Fibroblast of skin of back (primary cell): Measurements from ENCODE around the gene OR10G3.

ENCODE experiments used
- DNase-seq: peaks from one replicate; pipeline ENCODE4 v3.0.0-alpha.2; 2013

OR10G3 gene

GRCh38 chr14:21535545-21536417 lies 44.1 kb downstream of the OR10G3 start:
- DNase-seq: no peak

- DNase-seq: no peak
These were observed 45.3 kb downstream of the OR10G3 start for GRCh38 chr14:21534576-21534975.

- DNase-seq: no peak
These were observed 46.6 kb downstream of the OR10G3 start for GRCh38 chr14:21533294-21533693.

GRCh38 chr14:21529515-21529914 lies 50.4 kb downstream of the OR10G3 start:
- no peak for DNase-seq

- no peak for DNase-seq
These were observed 51.2 kb downstream of the OR10G3 start for GRCh38 chr14:21528381-21529348.

GRCh38 chr14:21527318-21527679 lies 52.6 kb downstream of the OR10G3 start:
- no peak for DNase-seq

GRCh38 chr14:21526672-21527317 lies 53.1 kb downstream of the OR10G3 start:
- no peak for DNase-seq

GRCh38 chr14:21525962-21526671 lies 53.8 kb downstream of the OR10G3 start, which contains the start of gene SALL2:
Gene SALL2, minus strand, starts transcription at chr14:21526346. Its CDS starts 219 bp downstream, at chr14:21526127.
- peak; percentile 69 for DNase-seq

- DNase-seq: peak; percentile 14
These were observed 54.3 kb downstream of the OR10G3 start for GRCh38 chr14:21525571-21525961.

GRCh38 chr14:21524575-21525490 lies 55.0 kb downstream of the OR10G3 start:
- no peak for DNase-seq

GRCh38 chr14:21523203-21523602 lies 56.7 kb downstream of the OR10G3 start:
- DNase-seq: no peak

GRCh38 chr14:21521501-21521900 lies 58.4 kb downstream of the OR10G3 start:
- peak; percentile 37 for DNase-seq

- DNase-seq: no peak
These were observed 59.1 kb downstream of the OR10G3 start for GRCh38 chr14:21520767-21521166.

- no peak for DNase-seq
These were observed 61.2 kb downstream of the OR10G3 start for GRCh38 chr14:21518725-21519124.
